Muscle of arm (tissue), 12 donors: ENCODE results near the gene SPATS2L. TPM values are rescaled to one million over a fixed set of nuclear protein-coding genes. Genes with fewer than 3 reads are reported as not detected.

Experiments
- DNase-seq: peaks from one replicate; pipeline ENCODE4 v3.0.0-alpha.2; 2013
- polyA plus RNA-seq, 12 donors: library from polyadenylated mRNA; unstranded; fragments of 120-200 nt; gene quantifications; one replicate each; pipeline ENCODE4 v1.2.1, GENCODE V29; 2013; ENCODE audit not compliant: insufficient read length in 12 of 12

The SPATS2L gene
- polyA plus RNA-seq, 12 donors: 200 to 265 (median 233) TPM; not detected in 1

DNA sequence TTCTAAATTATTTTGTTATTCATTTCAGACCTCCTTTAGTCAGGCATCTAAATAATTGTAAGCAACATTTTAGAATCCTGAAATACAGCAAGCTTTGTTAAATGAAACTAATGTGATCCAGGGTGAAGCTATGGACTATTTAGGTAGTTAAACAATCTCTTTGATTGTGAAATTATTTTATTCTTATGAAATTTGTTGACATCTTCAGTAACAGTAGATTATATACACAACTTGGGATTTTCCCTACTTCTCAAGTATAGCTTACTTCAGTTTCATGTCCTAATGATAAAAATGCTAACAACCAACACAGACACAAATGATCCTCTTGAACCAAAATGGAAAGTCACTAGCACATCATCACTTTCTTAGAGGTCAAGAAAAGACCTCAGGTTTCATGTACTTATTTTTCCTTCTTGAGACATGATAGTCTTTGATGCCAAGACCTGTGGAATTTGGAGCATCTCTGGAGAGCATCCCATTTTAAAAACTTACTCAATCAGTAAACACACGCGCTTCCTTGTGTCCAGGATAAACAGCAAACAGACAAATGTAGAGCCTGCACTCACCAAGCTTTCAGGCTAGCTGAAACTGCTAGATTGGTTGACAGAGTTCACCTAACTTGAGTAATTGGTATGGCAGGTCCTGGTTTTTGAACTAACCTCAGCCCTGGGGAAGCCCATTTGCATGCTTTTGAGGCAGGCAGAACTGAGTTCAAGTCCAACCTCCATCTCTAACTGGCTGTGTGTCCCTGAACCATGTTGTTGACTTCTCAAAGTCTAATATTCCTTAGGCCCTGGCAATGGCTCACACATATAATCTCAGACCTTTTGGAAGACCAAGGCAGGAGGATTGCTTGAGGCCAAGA, 155.6 kb downstream of the SPATS2L start:
- no peak for DNase-seq

DNA sequence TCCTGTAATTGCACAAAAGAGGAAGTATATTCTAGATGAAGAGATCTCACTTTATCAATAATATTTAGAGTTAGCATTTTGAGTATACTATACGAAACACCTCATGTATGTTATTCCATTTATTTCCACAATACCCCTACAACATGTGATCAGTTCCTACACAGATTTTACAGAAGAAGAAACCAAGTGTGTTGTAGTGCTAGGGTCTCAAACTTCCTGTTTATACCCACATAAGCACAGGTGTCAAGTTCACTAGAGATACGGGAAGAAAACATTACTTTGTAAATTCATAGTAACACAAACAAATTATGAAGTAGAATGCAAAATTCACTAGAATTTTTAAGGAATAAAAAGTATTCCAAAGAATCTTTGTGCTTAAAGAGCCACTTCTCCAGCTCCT, 157.0 kb downstream of the SPATS2L start:
- DNase-seq: no peak

DNA sequence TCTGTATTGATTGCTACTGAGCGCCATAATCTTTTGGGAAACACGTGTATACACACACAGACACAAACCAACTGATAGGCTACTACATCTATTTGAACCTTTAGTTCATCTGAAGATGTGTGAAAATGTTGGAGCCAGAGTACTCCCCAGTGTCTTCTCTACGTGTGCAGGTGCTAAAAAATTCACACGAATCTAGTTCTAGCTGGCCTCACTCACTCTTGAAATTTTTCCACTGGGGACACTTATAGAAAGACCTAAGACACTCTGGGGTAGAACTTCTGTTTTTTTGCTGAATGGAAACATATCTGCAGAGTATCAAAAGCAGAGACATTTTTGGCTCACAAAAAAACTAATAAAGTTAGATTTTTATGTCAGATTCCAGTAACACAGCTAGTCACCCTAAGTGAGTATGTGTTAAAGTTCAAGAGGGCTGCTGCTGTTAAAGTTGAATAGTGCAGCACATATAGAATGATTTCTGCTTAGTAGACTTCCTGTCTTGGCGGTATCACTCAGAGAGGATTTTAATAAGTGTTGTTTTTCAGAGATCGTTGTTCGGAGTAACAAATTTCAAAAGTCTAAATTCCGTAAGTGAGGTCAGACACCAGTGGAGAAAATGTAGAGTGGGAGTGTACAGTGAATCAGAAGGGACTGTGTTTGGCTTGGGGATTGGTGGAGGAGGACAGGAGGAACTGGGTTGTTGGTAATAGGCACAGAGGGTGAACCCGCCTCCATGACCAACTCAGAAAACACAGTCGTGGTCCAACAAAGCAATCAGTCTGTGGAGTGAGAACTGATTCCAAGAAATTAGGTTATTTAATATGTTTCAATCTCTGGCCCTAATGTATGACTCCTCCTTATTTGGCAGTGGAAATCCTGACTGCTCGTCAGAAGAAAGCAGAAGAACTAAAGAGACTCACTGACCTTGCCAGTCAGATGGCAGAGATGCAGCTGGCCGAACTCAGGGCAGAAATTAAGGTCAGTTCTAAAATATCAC, 160.2 kb downstream of the SPATS2L start:
- peak; percentile 78 for DNase-seq

DNA sequence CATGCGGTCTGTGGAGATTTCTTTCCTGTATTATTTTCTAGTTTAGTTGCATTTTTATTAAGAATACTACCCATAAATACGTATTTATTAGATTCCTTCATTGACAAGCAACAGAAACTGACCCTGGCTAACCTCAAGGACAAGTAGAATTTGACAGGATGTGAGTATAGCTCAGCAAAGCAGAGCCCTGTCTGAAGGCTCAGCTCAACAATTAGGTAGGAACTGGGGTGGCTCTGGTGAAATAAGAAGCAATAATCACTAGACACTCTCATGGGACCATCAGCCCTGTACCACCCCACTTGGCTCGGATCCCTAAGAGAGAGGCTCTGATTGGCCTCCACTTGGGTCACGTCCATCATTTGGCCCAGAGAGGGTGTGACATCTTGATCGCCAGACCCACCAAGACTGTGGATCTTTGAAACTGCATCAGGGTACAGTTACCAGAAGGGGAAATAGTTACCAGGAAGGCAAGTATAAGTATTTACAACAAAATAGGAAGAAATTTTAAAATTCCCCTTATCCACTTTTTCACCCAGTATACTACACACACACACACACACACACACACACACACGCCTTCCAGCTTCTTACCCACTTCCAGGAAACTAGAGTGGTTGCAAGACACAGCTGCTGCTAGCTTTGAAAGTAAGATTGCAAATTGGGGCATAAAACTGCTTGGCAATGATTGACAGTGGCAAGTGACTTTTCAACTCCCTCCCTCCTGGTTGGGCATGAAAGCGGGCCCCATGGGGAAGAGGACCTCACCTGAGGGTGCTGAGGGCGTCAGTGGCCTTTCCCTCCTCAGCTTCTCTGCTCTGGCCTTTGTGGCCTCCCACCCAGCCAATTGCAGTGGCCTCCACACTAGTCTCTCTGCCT, 161.6 kb downstream of the SPATS2L start:
- DNase-seq: no peak

DNA sequence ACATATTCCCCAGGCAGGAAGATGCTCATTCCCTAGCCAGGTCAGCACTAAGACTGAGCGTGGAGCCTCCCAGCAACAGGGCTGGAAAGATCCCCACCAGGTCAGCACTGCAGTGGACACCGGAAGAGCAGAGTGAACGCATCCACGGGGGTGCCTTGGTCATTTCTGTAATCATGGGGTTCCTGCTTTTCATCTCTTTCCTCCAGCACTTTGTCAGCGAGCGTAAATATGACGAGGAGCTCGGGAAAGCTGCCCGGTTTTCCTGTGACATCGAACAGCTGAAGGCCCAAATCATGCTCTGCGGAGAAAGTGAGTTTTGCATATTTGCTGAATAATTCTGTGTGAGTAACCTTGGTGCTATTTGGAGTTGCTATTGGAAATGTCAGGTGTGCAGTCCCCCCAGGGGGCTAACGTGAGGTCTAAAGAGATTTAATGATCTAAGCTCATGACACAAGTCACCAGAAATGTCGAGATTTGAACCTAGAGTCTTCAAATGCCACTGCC, 163.3 kb downstream of the SPATS2L start:
- DNase-seq: peak; percentile 64

DNA sequence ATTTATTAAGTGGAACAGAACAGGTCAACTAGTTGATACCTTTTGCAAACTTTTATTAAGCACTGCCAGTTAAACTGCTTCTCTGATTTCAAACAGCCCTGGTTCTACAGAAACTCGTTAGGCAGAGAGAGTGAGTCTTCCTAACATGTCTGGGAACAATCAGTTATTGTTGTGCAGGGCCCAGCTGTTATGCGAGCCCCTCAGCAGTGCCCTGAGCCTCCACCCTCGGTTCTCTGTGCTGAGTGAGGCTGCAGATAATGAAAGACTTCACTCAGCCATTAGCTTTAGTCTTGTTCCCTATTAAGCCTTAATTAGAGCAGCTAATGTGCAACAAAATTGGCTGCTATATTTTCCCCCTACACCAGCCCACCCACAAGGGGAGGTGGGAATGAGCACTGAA, 163.7 kb downstream of the SPATS2L start:
- no peak for DNase-seq

DNA sequence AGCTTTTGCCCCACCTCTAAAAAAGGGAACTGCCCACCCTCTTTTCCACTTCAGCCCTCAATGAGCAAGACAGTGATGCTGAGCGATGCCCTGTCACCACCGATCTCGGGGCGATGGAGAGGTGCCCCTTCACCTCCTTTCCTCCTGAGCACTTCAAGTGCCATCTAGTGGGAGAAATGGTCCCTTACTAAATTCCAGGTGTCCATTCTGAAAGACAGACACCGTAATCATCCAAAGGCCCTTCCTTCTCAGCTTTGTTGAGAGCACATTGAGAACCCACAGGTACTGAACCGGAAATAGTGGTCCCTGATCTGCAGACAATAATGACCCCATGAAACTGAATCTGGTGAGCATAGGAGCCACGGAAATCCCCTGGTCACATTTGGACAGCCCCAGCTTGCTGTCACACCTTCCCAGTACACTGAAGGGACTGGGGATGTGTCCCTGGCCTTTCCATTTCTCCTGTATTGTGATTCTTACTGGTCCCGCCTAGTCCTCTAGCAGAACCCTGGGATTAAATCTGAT, 164.9 kb downstream of the SPATS2L start:
- DNase-seq: no peak

DNA sequence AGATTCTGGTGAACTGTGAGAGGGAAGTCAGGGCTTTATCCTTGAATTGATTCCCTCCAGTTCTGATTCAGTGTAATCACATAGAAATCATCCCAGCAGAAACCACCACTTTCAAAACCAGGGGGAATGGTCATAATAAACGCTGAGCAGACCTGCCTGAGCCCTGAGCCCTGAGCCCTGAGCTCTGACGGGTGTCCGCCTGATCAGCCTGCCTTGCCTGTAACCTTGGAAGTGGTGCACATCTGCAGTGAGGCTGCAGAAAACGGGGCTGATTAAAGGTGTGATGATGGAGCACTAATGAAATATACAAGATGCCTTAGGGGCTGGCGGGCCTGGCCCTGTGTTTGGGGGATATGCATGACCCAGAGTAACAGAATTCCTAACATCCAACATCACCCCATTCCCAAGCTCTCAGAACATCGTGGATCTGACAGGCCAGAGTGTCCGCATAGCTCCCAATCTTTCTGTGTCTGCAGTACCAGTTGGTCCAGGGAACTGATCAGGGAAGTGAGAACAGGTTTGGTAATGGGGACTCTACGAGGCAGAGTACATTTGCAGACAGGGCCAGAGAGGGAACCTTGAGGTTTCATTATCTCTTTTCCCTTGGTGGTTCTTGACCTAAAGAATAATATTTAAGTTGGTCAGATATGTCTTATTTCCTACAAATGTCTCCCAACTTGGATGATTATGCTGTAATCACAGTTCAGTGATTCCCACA, 165.6 kb downstream of the SPATS2L start:
- no peak for DNase-seq

DNA sequence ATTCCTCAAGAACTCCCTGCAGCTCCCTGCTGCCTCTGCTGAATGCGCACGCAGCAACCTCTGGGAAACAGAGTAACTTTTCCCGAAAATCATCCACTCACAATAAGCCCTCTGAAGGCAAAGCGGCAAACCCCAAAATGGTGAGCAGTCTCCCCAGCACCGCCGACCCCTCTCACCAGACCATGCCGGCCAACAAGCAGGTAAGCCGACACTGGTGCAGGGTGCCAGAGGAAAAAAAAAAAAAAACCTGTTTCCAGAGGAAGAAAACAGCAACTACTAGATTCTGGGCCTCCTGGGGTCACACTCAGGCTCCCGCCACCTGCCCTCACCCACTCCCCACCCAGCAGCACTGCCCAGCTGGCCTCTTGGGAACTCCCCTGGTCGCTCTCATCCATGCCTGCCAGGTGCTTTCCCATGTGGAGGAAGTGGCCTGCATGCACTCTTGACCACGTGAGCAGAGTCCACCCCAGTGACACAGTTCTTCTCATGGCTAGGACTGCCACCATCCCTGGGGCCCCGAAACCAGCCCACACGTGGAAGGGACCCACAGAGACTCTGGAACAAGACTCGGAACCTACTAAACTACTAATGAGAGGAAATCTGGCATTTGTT, 166.5 kb downstream of the SPATS2L start:
- no peak for DNase-seq

DNA sequence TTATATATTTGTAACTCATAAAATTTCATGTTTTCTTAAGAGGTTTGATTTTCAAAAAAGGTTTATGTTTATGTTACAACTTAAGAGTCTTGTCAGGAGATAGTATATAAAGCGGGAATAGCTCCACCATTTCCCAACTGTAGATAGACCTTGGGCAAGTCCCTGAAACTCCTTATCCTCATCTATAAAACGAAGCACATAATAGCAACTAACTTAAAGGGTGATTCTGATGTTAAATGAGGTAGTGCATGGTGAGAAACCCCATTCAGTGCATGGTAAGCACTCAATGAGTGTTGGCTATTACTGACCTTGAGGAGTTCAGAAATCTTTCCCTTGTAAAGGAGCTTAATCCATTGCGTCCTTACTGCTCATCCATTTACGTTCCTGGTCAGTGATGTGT, 169.3 kb downstream of the SPATS2L start:
- no peak for DNase-seq

DNA sequence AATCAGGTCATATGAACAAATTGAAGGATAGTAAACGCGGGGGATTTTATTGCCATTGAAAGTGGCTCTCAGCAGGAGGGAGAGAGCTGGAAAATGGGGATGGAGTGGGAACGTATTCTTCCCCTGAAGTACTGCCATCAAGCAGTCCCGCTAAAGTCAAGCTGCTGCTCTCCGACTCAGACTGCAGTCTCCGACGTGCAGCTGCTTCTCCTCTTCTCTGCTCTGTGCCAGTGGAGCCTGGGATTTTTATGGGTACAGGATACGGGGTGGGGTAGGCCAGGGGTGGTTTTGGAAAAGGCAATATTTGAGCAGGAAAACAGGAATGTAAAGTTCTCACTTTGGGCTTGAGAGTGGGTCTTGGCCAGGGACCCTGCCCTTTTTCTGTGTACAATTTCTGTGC, 170.3 kb downstream of the SPATS2L start:
- DNase-seq: no peak

DNA sequence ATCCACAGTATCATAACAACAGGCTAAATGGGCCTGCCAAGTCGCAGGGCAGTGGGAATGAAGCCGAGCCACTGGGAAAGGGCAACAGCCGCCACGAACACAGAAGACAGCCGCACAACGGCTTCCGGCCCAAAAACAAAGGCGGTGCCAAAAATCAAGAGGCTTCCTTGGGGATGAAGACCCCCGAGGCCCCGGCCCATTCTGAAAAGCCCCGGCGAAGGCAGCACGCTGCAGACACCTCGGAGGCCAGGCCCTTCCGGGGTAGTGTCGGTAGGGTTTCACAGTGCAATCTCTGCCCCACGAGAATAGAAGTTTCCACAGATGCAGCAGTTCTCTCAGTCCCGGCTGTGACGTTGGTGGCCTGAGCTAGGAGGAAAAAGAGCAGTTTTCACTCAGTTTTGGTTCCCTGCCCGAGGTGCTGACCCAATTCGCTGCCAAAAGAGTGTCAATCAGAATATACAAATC, 171.2 kb downstream of the SPATS2L start:
- no peak for DNase-seq

DNA sequence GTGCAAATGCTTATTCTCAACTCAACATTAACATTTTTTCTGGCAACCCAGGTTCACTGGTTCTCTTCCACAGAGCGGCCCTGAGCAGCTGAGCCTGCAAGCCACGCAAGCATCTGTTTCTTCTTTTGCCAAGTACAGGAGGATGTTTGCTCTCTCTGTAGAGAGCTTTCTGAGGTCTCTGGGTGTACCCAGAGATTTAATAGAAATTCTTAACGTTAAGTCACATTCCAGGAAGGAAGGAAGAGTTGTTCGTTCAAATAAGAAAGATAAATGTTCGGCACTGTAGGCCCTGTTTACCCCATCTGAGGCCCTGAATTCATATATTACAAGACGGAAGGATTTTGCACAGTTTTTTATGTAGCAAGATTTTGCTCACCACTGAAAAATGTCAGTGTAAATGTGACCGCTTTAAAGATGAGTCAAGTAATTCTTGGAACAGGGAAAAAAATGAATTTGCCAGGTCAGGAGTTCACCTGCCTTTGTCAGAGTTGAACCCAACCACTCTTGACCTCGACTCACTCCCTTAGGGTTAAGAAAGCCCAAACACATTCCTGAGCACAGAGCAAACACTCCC, 173.3 kb downstream of the SPATS2L start:
- no peak for DNase-seq

DNA sequence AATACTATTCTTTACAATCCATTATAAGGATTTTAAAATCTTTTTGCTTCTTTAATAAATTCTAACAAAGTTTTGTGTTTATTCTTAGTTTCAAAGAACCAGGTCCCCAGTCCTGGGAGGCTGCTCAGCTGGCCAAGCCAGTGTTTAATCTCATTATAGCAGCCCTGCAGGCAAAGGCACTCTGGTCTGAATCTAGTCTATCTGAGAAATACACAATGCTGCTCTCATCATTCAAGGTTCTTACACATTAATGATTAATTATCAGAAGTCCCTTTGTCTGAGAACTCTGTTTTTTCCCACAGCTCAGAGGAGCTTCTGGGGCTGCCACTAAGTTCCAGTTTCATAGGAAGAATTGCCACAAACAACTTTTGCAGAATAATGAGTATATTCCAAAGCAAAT, 175.7 kb downstream of the SPATS2L start:
- no peak for DNase-seq

DNA sequence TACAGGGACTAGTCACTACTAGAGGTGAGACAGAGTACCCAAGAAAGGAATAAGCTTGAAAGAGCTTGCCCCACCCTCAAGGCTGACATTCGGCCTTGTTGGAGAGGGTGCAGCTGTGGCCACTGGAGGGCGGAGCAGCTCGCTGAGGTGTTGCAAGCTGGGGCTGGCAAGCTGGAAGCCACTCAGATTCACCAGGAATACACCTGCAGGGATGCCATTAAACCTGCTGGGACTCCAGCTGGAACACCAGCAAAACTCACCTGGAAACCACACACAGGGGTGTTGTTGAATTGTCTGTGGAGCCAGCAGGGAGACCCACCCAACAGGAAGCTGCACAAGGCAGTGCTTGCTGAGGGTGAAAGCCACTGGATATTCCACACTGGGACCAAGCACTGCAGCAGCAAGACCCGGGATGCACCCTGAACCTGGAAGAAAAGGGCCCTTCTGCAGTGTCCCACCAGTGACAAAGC, 177.3 kb downstream of the SPATS2L start:
- no peak for DNase-seq

DNA sequence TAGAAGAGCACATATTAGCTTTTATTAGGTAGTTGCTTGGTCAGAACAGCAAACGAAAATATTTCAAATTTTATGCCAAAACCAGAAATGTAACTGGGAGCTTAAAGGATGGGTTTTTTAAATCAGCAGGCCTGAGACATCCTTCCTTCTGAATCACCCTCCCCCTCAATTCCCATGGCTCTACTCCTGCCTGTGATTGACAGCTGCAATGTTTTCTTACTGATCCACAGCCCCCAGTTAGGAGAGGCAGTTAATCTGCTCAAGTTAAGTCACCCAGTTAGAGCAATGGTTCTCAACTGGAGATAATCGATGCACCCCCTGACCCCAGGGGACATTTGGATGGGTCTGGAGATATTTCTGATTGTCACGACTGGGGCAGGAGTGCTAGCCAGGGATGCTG, 178.4 kb downstream of the SPATS2L start:
- DNase-seq: no peak

DNA sequence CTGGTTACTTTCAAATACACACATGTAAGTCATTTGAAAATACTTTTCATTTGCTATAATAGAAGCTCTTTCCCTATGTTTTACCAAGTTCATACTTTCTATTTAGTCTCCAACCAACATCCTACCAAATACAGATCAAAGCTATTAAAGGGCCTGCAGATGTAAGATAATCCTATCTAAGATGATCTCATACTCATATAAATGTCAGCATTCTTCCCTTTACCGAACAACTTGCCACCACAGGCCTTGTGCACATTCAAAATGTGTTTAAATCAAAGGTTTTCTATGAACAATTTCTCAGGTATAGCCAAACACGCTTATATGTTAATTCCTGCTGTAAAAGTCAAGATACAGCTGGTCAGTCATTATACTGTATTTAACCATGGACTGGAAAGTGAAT, 180.0 kb downstream of the SPATS2L start:
- DNase-seq: no peak

DNA sequence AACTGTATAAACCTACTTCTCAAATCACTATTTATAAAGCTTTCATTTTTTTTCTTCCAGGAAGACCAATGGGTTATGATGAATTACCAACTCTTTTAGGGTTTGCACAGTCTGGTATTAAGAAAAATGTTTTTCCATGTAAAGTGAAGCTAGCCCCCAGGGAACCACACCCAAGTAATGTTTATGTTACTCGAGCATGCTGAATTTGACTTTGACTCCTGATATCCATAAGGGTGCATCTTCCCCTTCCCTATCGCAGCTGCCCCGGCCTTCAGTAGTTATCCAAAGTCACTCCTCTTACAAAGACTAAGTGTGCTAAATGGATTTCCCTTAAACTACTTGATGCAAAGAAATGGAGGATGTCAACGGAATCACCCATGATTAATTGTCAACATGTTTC, 181.7 kb downstream of the SPATS2L start:
- DNase-seq: no peak

DNA sequence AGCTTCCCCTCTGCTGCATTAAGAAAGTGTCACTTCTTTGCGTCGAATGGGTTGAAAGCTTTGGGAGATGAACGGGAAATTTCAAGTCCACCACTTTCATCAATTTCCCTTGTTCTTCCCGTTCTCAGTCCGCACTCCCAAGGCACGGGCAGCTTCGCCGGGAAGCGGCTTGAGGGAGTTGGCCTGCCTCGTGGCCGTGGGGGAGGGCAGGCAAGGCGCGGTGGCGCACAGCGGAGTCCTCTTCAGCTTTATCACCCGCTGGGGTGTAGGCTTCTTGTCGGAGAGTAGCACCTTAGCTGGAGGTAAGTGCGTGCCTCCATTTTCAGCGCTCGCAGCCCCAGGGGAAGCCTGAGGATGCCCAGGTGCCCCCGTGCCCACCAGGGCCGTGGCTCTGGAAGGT, 183.5 kb downstream of the SPATS2L start:
- DNase-seq: no peak
